ENCODE results near the gene MYL7.

MYL7 gene

GRCh38 chr7:44098092-44099068 is 42.8 kb downstream of the MYL7 start:
- no peak for DNase-seq

GRCh38 chr7:44097064-44097932 is 43.8 kb downstream of the MYL7 start:
- DNase-seq: peak; percentile 43

DNA sequence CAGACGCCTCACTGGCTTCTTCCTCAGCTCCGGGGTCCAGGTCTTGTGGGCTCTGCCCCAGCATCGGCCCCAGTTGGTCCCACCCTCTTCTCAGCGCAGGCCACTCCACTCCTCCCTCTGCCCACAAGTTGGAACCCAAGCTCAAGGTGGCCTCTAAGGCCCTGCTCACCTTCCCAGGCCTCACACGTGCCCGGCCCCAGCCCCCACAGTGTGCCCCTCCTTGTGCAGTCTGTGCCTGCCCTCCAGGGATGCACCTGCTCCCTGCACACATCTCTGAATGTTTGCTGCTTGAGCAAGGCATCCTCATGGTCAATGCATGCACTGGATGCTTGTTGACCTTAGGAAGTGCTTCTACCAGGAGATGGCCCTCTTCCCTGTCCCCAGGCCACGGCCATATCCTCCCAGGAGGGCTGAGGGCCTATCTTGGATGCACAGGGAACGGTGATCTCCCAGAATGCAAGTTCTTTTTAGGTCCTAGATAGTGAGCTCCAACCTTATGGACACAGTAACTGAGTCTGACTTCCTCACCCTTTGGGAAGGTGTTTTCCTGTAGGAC is 44.7 kb downstream of the MYL7 start:
- DNase-seq: no peak

- no peak for DNase-seq
These were observed 45.4 kb downstream of the MYL7 start for GRCh38 chr7:44095781-44096180.

GRCh38 chr7:44094883-44095592 is 46.1 kb downstream of the MYL7 start:
- no peak for DNase-seq

- DNase-seq: no peak
These were observed 46.8 kb downstream of the MYL7 start for GRCh38 chr7:44094365-44094764.

- no peak for DNase-seq
These were observed 48.0 kb downstream of the MYL7 start for GRCh38 chr7:44093102-44093641.

Measured in activated CD4-positive, alpha-beta T cell treated with anti-CD3 and anti-CD28 coated beads, Interleukin-10, Interleukin-2, amounts not matched to agents 100 ng/mL and 50 ng/mL, durations not matched to agents 16 hours and 8 hours (primary cell).